Psoas muscle (tissue), 8 donors: Measurements from ENCODE around the gene TNFRSF1B. TPM values are rescaled to one million over a fixed set of nuclear protein-coding genes. Genes with fewer than 3 reads are reported as not detected.
A peak's percentile ranks its signal among the peaks of the same experiment; 100 is the strongest.

Source experiments
- ATAC-seq, 4 donors: fragments of 200-7000 bp; cut with Tn5 transposase; one replicate each; pipeline ENCODE4 v1.9.1; 2020; ENCODE audit warnings: moderate library complexity in 3 of 4, mild to moderate bottlenecking in 2 of 4
- DNase-seq, 2 donors: peaks; one replicate each; pipeline ENCODE4 v3.0.0-alpha.2; 2020
- H3K27ac ChIP-seq: fragments of 200-600 bp; one replicate; pipeline ENCODE4 v1.8.0; 2022
- H3K27me3 ChIP-seq, 3 donors: fragments of 200-600 bp in 1 of 3; one replicate each; pipeline versions ENCODE4 v1.6.1 to v1.8.0; 2013 to 2022; ENCODE audit warnings: low read length in 2 of 3, mild to moderate bottlenecking in 2 of 3, moderate library complexity in 1 of 3; ENCODE audit not compliant: insufficient read depth in 3 of 3
- H3K36me3 ChIP-seq, 2 donors: fragments of 200-600 bp in 1 of 2; one replicate each; pipeline versions ENCODE4 v1.6.1 to v1.8.0; 2013 to 2022; ENCODE audit warnings: low read depth in 1 of 2, mild to moderate bottlenecking in 1 of 2, moderate library complexity in 1 of 2; ENCODE audit not compliant: insufficient read depth in 1 of 2
- H3K4me1 ChIP-seq: fragments of 200-600 bp; one replicate; pipeline ENCODE4 v1.8.0; 2022
- H3K4me3 ChIP-seq: fragments of 200-600 bp; one replicate; pipeline ENCODE4 v1.8.0; 2022; ENCODE audit warnings: mild to moderate bottlenecking
- H3K9me3 ChIP-seq: fragments of 200-600 bp; one replicate; pipeline ENCODE4 v1.8.0; 2022
- WGBS, 3 donors: extraction: QIAGEN DNeasy Blood & Tissue Kit; methylation state at CpG; one replicate each; pipeline versions ENCODE4 v1.1.6 to v1.1.7; 2013; 5-methylcytosine and 5-hydroxymethylcytosine counted together
- intact Hi-C, 2 donors: fragments of 100-400 bp; cut with DNase I; formaldehyde crosslinking; loops; one replicate each; pipeline versions ENCODE4 v1.11.0 to v1.14.2; 2022
- polyA plus RNA-seq, 3 donors: library from polyadenylated mRNA; stranded (reverse); fragments of 200-250 nt; gene quantifications; one replicate each; pipeline ENCODE4 v1.2.3, GENCODE V29; 2013
- total RNA-seq, 4 donors: library from RNA; stranded (reverse); fragmentation: NEBNext Ultra II Directional in 2 of 4; extraction: Animal tissue kit (Norgen Biotek cat#: 25700) in 2 of 4; gene quantifications; one replicate each; pipeline versions ENCODE4 v1.2.1 to v1.2.4, GENCODE V29; 2021 to 2023
- TF ChIP-seq, protein P1 (sequence below): fragments of 200-600 bp; IDR thresholded peaks from one replicate; pipeline ENCODE4 v1.8.0; 2022; ENCODE audit warnings: antibody characterized with exemption
- donor health status: healthy with polysubstance abuse.
- donor health status: DM: no; HTN: no; CAD: no; lungs with moderate emphysema.
- donor health status: Bipolar disorder and iron deficiency.
- donor health status: healthy.
- donor health status: DM: yes; HTN: yes; CAD: no.
- donor health status: DM: no; HTN: no; CAD: no.
- donor health status: DM: no; HTN: no; CAD: no.
- donor health status: DM: yes; HTN: yes; CAD: no.

The TNFRSF1B gene
- total and polyA plus RNA-seq, 7 donors: 5.1 to 12.8 (median 7.6) TPM

GRCh38 chr1:12183095-12183794 is 16.5 kb downstream of the TNFRSF1B start:
- Histone ChIP-seq H3K27ac (no peak overlapping the region), H3K4me3 (no peak overlapping the region), H3K36me3 (no peaks in the 10 kb centered on the region), H3K4me1 (peaks cover 15% of the 10 kb centered on the region), H3K27me3 (no peaks in the 10 kb centered on the region), H3K9me3 (no peaks in the 10 kb centered on the region)
- ATAC-seq (no peak), DNase-seq (no peak)
- TF ChIP-seq, protein P1, sequence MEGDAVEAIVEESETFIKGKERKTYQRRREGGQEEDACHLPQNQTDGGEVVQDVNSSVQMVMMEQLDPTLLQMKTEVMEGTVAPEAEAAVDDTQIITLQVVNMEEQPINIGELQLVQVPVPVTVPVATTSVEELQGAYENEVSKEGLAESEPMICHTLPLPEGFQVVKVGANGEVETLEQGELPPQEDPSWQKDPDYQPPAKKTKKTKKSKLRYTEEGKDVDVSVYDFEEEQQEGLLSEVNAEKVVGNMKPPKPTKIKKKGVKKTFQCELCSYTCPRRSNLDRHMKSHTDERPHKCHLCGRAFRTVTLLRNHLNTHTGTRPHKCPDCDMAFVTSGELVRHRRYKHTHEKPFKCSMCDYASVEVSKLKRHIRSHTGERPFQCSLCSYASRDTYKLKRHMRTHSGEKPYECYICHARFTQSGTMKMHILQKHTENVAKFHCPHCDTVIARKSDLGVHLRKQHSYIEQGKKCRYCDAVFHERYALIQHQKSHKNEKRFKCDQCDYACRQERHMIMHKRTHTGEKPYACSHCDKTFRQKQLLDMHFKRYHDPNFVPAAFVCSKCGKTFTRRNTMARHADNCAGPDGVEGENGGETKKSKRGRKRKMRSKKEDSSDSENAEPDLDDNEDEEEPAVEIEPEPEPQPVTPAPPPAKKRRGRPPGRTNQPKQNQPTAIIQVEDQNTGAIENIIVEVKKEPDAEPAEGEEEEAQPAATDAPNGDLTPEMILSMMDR: no peak
- intact Hi-C loops: no loop called here
- 90 to 98% (median 94%) methylated on average over 7 of the region's 7 CpGs for WGBS, 3 donors

DNA sequence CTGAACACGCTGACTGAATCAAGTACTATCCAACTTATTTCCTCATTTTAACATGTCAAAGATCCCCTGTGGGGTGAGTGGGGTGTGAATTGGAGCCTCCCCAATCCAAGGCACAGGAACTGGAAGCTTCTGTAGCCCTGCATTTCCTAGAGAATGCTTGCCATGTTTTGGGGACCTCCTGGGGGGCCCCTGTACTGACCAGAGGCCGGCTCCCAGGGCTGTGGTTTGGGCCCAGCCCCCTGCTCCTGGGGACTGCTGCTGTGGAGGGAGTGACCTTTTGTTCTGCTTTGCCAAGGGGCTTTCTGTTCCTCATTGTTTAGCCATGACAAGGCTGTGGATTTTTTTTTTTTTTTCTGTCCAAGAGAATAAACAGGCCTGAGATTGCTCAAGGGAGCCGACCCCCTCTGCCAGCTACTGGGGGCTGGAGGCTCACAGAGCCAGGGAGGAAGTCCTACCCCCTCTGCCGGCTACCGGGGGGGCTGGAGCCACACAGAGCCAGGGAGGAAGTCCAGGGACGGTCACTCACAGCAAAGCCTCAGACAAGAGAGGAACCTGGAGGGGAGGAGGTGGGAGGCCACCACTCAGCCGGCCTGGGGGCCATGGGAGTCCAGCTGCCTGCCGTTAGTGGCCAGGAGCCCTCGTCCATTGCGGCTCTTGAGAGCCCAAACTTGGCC is 17.4 kb downstream of the TNFRSF1B start:
- Histone ChIP-seq H3K4me1 (peaks cover 19% of the 10 kb centered on the region), H3K36me3 (no peaks in the 10 kb centered on the region), H3K27ac (peak overlapping the region; percentile 65), H3K4me3 (peak overlapping the region; percentile 33), H3K9me3 (no peaks in the 10 kb centered on the region), H3K27me3 (no peaks in the 10 kb centered on the region)
- TF ChIP-seq, protein P1: peak; percentile 11
- peak; percentile 44 to 84 (median 70) for ATAC-seq
- intact Hi-C loops: no loop called here
- peak; percentile 88 to 93 for DNase-seq
- 21 to 51% (median 26%) methylated on average over 10 of the region's 10 CpGs for WGBS, 3 donors

DNA sequence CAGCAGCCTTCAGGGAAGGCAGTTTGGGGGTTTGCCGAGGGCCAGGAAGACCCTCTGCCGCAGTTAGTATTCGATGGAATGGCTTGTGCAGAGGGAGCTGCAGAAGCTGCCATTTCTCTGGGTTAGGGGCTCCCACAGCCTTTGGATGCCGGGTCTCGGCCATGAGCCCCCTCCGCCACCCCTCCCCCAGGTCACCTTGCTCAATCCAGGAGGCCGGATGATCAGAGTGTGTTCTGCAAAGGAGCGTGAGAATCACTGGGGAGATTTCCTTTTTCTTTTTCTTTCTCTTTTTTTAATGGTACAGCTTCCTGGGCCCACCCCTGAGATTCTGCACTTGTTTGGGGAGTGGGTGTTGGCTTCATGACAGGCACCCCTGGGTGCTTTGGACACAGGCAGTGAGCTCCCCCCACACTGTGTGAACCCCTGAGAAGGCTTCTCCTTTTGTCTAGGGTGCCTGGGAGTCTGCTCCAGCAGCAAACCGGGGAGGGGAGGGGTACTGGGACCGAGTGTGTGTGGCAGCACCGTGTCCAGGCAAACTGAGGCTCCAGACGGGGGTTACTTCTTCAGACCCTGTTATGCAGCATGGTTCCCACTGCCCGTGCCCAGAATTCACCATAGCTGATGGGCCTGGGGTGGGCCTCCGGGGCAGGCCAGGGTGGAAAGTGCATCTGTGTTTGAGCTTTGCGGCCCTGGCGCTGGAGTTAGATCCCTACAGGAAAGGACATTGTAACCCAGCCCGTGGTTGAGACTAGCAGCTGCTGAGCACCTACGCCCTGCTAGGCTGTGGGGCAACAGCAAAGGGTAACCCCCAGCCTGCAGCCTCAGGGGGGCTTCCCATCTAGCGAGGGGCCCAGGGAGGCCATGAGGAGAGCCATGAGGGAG is 18.5 kb downstream of the TNFRSF1B start:
- ATAC-seq (peak in 2 of 4 donors; percentile 18 to 44), DNase-seq (no peak)
- 41 to 51% (median 45%) methylated on average over 18 to 19 of the region's 19 CpGs for WGBS, 3 donors
- intact Hi-C loops: loop anchor here in 1 of 2 donors (5.0 kb wide), 1 partner anchor 43 kb away; no protein-coding TSS in a partner anchor
- peaks cover 12% of the 10 kb centered on the region for H3K4me1 ChIP-seq
- no peaks in the 10 kb centered on the region for H3K36me3 ChIP-seq
- peak overlapping the region; percentile 33 for H3K4me3 ChIP-seq
- no peaks in the 10 kb centered on the region for H3K9me3 ChIP-seq
- peak overlapping the region; percentile 65 for H3K27ac ChIP-seq
- TF ChIP-seq, protein P1: no peak
- H3K27me3 ChIP-seq: no peaks in the 10 kb centered on the region

- H3K27ac ChIP-seq: peak overlapping the region; percentile 65
- peak in 1 of 4 donors; percentile 21 for ATAC-seq
- intact Hi-C loops: loop anchor here in 1 of 2 donors (5.0 kb wide), 1 partner anchor 44 kb away; no protein-coding TSS in a partner anchor
- DNase-seq: no peak
- WGBS, 3 donors: 32 to 44% (median 35%) methylated on average over 13 of the region's 13 CpGs
- H3K4me3 ChIP-seq: no peak overlapping the region
- H3K9me3 ChIP-seq: no peaks in the 10 kb centered on the region
- peaks cover 0 to 6% of the 10 kb centered on the region in 2 donors for H3K36me3 ChIP-seq
- no peaks in the 10 kb centered on the region for H3K27me3 ChIP-seq
- H3K4me1 ChIP-seq: peaks cover 7% of the 10 kb centered on the region
- TF ChIP-seq, protein P1: no peak
Measured at GRCh38 chr1:12185918-12186678, 19.3 kb downstream of the TNFRSF1B start.
